HG02763 (cell line): Measurements from ENCODE around the gene FBXW8.

Experiments used
- ATAC-seq: cut with Tn5 transposase; IDR thresholded peaks from one replicate; pipeline ENCODE4 v1.9.1; 2021; ENCODE audit warnings: mild to moderate bottlenecking, moderate library complexity; ENCODE audit not compliant: unreplicated experiment

The FBXW8 gene

DNA sequence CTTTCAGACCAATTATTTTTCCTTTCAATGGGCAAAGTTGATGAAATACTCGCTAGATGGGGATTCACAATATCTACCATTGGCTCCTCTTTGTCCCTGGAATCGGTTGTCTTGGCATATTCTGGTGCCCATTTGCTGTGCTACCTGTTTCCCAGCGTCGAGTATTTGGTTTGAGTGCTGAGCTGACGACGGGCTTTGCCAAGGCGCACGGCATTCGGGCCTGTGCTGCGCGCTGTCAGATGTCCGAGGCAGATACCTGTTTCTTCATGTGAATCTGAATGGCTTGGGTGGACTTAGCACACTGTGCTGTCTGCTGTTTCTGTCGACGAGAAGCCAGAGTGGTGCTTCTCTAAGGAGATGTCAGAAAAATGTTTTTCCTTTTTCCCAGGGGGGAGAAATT, 107.5 kb downstream of the FBXW8 start:
- ATAC-seq = no peak

DNA sequence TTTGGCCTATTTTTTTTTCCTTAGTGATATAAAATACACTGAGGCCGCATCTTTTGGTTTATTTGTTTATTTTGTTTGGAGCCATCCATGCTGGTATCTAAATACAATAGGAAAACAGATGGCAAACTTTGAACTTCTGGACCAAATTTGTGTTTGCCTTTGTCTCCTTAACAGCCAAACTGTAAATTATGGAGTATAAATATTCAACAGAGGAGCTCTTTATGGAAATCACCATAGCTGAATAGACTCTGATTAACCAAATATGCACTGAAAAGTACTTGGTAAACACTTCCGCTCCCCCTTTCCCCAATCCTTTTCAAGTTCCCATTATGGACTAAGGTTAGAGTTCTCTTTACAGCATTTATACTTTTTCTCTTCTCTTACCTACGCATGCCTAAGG, 107.9 kb downstream of the FBXW8 start:
- ATAC-seq = no peak

GRCh38 chr12:117019866-117020265, 109.1 kb downstream of the FBXW8 start:
- no peak for ATAC-seq

DNA sequence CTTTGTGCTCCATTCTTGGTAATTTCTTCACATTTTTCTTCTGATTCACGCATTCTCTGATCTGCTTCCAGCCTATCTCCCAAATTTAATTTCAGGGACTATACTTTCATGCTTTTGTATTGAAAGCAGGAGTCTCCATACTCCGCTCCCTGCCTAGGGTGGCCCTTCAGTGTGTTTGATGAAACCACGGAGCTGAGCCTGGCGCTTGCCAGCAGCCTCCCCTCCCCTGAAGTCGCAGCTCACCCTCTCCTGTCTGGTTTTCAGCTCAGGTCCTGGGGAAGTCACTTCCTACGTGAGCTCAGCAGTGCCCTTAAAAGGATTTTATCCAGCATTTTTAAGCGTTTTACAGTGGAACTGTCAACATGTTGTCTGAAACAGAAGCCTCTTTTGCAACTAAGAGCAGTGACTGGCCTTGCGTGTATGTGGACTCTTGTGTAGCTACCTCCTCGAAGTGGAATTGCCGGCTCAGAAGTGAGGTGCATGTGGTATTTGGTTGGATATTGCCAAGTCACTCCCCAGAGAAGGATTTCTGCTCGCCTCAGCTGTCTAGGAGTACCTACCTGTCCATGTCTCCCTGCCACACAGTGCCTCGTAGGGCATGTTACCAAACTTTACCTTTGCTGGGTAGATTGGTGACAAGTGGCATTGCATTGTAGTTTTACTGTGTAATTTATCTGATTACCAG, 109.9 kb downstream of the FBXW8 start:
- no peak for ATAC-seq

- ATAC-seq = no peak
Observed at GRCh38 chr12:117022465-117022864, 111.7 kb downstream of the FBXW8 start.

GRCh38 chr12:117023998-117024960, 113.5 kb downstream of the FBXW8 start:
- ATAC-seq = no peak

- no peak for ATAC-seq
Observed at GRCh38 chr12:117024961-117025480, 114.3 kb downstream of the FBXW8 start.

- no peak for ATAC-seq
Observed at GRCh38 chr12:117025481-117026151, 114.9 kb downstream of the FBXW8 start.

GRCh38 chr12:117026343-117026742, 115.6 kb downstream of the FBXW8 start:
- no peak for ATAC-seq

DNA sequence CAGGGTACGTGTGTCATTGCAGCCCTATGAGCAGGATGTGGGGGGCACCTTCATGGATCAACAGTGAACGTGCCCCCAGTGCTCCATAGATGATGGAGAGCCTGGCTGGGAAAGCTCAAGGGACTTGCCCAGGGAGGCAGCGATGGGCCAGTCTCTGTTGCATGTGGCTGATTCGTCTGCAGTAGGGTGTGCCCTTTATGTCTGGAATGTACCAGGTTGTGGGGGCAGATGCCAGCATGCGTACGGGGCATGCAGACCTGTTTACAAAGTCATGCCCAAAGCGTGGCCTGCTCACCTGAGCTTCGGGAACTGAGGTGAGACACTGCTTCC, 116.1 kb downstream of the FBXW8 start:
- no peak for ATAC-seq

- ATAC-seq = no peak
Observed at GRCh38 chr12:117027251-117028086, 116.7 kb downstream of the FBXW8 start.

GRCh38 chr12:117028254-117028653, 117.5 kb downstream of the FBXW8 start:
- no peak for ATAC-seq

DNA sequence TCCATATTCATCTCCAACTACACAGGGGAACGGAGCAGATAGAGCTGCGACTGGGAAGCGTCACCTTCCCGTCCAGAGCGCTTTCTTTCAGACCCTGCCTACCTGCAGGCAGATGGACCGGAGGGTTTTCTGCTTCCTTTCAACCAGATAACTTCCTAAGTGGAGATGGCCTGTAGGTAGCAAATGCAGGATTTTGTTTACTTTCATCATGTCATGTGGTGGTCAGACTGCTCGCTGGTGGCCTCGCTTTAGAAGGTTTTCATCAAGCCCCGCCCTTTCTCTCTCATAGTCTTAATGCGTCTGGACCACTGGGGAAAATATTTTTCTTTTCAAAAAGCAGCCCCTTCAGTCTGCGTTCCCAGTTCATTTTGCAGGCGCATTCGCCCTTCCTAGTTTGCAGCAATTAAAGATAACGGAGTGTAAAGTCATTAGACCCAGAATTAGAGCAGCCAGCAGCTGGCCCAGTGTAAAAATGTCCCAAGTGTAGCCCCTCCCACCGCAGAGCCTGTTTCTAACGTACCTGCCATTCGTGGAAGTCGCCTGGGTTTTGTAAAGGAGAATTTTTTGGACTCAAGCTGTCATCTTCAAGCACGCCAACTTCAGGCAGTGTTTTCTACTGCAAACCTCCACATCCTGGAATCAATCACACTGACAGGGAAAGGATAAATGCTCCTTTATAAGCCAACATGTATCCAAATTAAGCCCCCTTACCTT, 119.6 kb downstream of the FBXW8 start:
- ATAC-seq = no peak

GRCh38 chr12:117031843-117032592, 121.3 kb downstream of the FBXW8 start:
- no peak for ATAC-seq

- ATAC-seq = no peak
Observed at GRCh38 chr12:117032593-117033381, 122.0 kb downstream of the FBXW8 start.

GRCh38 chr12:117033382-117034221, 122.9 kb downstream of the FBXW8 start:
- no peak for ATAC-seq

- ATAC-seq = no peak
Observed at GRCh38 chr12:117034249-117034648, 123.5 kb downstream of the FBXW8 start.
